HG02973 (cell line): ENCODE data around the gene NACAD.

Experiments
- ATAC-seq: cut with Tn5 transposase; IDR thresholded peaks from one replicate; pipeline ENCODE4 v1.9.1; 2021; ENCODE audit warnings: moderate library complexity; ENCODE audit not compliant: unreplicated experiment

Gene NACAD, protein sequence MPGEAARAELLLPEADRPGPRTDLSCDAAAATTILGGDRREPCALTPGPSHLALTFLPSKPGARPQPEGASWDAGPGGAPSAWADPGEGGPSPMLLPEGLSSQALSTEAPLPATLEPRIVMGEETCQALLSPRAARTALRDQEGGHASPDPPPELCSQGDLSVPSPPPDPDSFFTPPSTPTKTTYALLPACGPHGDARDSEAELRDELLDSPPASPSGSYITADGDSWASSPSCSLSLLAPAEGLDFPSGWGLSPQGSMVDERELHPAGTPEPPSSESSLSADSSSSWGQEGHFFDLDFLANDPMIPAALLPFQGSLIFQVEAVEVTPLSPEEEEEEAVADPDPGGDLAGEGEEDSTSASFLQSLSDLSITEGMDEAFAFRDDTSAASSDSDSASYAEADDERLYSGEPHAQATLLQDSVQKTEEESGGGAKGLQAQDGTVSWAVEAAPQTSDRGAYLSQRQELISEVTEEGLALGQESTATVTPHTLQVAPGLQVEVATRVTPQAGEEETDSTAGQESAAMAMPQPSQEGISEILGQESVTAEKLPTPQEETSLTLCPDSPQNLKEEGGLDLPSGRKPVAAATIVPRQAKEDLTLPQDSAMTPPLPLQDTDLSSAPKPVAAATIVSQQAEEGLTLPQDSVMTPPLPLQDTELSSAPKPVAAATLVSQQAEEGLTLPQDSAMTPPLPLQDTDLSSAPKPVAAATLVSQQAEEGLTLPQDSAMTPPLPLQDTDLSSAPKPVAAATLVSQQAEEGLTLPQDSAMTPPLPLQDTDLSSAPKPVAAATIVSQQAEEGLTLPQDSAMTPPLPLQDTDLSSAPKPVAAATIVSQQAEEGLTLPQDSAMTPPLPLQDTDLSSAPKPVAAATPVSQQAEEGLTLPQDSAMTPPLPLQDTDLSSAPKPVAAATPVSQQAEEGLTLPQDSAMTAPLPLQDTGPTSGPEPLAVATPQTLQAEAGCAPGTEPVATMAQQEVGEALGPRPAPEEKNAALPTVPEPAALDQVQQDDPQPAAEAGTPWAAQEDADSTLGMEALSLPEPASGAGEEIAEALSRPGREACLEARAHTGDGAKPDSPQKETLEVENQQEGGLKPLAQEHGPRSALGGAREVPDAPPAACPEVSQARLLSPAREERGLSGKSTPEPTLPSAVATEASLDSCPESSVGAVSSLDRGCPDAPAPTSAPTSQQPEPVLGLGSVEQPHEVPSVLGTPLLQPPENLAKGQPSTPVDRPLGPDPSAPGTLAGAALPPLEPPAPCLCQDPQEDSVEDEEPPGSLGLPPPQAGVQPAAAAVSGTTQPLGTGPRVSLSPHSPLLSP (N-terminal part only)

DNA sequence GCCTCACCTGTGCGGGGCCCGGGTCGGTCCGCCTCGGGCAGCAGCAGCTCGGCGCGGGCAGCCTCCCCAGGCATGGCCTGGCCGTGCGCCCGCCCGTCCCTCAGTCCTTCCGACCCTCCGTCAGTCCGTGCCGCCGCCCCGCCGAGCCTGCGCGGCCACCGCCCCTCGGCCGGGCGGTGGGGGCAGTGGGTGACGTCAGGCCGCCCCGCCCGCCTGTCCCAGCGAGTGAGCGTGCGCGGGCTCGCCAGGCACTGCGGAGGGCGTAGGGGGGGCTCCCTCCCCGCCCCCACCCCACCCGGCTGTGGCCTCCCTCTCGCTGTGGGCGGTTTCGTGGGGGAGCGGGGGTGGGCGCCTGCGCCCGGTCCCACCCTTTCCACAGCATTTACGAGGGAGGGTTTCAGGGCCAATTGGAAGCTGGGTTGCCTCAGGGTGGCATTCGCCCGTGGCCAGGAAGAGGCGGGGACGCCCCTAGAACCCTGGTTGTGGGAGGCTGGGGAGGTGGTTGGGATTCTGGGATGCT is at the start of gene NACAD:
NACAD (minus strand) TSS at position 149 of the 520 bp plus-strand sequence; CDS start at position 74, 75 bp downstream.
- no peak for ATAC-seq

DNA sequence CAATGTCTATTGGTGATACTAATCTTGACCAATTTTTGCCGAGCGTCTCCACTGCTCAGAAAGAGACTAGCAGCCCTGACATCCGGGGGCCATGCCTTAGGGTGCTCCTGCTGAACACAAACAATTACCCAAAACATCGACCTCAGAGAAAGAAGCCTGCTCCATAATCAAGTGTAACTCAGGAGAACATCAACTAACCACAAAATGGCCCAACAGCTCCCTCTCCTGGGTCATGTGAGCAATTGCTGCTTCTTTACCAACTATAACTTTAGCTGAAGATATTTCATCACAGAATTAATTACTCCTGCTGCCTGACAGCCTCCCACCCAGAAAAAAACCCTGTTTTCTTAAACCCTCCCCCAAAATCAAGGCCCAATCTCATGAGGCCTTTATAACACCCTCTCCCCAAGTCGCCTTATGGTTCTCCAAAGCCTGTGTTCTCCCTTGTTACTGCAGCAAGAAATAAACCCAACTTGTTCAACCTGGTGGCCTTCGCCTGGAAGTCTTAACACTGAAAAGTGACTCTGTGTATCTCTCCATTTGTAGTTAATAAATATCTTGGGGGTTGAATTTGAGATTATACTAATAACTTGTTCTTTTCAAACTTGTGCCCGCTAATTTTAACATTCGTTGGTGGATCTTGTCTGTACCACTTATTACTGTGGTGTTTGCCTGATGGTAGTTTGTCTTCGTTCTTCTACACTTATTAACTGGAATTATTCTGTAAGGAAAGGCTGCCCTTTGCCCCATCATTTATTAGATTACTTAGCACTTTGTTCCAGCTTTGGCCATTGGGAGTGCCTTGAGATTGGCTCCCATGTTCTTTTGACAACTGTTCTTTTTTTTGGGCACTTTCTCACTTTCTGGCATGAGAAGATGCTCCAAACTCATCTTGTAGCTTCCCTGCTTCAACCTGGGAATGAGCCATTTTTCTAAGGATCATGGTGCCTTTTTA is 47.6 kb upstream of the NACAD start:
- peak; percentile 49 for ATAC-seq

DNA sequence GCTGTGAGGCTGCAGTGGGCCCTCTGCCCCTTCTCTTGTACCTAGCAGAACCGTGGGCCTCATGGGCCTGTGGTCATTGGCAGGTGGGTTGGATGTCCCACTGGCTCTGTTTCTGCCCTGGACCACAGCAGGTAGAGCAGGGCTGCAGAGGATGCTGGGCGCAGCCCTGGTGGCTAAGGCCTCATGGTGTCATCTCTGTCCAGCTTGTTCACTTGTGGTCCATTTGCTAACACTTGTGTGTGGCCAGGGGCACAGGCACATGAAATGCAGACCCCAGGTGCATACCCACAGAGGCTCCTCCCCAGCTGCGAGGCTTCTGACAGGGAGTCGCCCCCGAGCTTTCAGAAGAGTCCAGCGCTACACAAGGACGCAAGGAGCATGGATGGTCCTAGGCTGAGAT is 45.1 kb upstream of the NACAD start:
- ATAC-seq, result no peak

DNA sequence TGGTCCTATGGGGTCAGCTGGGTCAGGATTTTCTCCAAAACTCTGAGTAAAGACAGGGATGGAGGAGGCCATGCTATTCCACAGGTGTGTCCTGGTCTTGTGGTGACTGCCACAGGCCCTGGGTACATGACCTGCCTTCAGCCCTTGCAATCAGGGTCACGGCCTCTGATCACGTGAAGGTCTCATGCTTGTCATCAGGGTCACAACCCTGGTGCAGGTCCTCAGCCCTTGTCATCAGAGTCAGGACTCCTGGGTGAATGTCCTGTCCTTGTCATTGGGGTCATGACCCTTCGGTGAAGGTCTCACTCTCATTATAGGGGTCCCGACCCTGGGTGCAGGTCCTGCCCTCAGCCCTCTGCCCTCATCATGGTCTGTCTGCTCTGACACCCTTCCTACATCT is 44.6 kb upstream of the NACAD start:
- ATAC-seq, result no peak

DNA sequence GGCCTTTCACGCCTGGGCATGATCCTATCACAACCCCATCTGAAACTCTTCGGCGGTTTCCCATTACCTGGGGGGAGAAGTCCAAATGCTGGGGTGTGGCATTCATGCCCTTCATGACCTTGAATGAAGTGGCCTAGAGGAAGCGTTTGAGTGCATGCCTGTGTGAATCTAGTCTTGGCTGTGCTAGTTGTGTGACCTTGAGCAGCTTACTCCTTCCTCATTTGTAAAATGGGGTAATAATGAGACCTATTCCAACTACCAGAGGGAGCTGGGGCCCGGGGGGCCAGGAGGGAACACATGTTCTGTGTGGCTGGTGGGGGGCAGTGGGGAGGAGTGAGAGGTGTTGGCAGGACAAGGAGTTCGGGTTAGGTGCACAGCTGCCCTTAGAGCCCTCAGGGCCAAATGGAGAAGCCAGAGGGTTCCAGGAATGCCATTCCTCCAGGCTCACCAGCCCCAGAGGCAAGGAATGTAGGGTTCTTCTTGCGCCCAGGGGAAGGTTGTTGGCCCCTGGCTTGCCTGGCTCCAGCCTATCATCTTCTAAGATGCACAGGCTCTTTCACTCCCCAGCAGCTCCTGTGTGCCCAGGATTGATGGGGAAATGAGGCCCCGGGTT is 44.0 kb upstream of the NACAD start:
- ATAC-seq, result no peak

DNA sequence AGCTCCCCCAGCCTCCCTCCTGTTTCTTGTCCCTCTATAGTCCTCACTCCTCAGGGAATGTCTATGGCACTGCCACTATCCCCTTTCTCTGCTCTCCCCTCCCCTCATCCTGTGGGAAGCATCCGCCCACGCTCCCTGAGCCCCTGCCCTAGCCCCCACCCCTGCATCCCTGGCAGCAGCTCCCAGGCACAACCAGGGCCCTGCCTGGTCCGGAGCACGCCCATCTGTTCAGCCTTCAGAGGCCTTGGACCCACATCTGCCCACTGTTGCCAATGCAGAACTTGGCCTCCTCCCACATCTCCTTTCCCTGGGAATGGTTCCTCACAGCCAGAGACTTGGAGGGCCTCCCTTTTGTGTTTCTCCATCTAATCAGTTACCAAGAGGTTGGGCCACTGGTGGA is 43.1 kb upstream of the NACAD start:
- no peak for ATAC-seq

DNA sequence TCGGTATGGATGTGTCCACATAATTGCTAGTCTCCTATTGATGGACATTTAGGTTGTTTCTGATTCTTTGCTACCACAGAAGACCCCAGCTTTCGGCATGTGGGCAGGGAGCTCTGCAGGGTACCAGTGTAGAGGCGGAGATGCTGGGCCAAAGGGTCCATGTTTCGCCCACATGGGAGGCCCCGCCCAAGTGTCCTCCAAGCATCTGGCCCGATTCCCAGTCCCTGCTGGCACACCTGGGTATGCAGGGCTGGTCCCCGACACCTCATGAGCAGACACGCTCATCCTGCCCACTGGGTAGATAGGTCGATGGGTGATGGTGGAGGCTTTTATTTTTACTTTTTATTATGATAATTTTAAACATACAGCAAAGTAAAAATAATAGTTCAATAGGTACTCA is 42.1 kb upstream of the NACAD start:
- ATAC-seq, result no peak

DNA sequence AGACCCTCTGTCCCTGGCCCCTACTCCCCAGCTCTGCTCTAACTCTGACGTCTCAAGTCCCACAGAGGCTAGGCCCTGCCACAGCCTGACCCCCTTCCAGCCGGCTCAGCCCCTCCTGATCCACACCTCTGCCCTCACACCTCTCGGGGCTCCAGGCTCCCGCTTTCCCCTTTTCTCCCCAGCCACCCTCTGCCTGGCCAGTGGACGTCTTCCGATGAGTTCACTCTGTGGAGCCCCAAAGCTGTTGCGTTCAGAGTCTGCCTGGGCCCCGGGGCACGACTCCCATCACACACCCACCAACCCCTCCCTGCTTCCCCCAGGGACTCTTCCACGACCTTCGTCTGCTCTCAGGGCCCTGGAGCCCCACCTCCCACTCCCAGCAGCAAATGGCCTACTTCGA is 41.1 kb upstream of the NACAD start:
- ATAC-seq, result no peak

DNA sequence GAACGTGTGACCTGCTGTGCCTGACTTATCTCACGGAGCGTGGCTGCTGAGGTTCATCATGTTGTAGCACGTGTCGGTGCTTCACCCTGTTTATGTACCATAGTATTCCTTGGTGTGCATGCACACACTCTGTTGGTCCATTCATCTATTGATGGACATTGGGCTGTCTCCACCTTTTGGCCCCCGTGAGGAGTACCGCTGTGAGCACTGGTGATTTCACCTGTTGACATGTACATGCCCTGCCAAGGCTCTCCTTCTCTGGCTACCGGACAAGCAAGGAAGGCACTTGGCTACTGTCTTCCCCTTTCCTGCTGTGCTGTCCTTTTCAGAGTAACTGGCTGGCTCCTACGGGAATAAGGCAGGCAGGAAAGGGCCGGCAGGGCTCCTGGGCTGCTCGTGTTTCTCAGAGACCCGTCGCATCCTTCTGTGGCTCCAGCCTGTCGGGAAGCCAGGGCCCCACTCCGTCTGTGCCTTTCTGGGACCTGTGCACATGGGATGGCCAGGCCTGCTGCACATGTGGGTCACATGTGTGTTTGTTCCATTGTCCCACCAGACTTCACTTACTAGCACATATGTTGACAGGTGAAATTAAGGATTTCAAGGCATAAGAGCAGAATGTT is 40.5 kb upstream of the NACAD start:
- no peak for ATAC-seq

DNA sequence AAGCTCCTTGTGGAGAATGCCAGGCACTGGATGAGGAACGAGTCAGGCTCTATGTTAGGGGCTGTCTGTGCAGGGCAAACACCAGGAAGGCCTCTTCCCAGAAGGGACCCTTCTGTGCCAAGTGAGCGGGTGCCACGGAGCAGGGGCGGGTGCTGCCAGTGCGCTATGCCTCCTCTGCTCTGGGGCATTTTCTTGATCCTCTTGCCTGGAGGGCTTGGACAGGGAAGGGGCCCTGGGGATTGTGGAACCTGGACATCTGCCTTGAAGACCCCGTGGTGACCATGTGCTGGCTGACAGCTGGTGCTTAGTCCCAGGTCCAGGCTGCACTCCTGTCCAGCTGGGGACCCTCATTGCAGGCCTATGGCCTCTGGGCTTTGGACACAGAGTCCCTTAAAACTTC is 38.2 kb upstream of the NACAD start:
- ATAC-seq, result no peak

DNA sequence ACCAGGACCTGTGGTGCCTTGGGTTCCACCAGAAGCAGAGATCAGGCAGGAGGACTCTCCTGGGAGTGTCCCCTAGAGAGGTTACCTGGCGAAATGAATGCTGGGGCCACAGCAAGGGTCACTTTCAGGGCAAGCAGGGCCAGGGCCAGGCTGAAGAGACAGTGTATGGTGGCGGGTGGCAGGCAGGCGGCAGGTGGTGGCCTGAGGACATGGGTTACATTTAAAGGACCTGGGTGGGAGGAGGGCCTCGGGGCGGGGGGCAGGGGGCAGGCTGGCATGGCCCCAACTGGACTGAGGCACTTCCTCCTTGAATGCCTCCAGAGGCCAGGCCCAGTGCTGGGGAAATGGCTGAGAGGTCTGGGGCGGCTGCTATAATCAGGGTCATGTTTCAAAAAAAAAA is 37.4 kb upstream of the NACAD start:
- no peak for ATAC-seq

DNA sequence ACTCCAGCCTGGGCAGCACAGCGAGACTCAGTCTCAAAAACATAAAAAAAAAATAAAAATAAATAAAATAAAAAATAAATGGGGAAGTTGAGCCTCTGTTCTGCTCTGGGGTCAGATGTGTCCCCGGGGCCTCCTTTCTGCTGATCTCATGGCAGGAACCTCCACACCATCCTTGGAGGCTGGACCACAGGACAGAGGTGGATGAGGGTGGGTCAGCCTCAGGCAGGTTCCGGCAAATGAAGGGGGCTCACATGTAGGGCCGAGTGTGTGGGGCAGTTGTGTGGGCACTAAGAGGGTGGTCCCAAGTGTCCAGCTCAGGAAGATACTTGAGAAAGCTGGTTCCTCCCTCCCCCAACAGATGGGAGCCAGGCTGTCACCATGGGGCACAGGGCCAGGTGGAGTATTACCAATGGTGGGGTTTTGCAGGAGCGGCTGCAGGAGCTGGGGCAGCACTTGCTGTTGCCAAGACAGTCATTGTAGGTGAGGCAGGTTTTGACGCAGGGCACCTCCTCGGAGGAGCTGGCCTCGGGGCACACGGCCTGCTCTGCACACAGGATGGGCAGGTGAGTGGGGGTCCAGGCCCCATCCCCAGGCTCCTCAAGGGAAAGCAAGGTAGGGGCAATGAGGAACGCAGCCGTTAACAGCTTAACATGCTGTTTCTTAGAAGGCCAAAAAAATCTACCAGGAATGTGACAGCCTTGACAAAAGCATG is 36.6 kb upstream of the NACAD start:
- ATAC-seq, result no peak

DNA sequence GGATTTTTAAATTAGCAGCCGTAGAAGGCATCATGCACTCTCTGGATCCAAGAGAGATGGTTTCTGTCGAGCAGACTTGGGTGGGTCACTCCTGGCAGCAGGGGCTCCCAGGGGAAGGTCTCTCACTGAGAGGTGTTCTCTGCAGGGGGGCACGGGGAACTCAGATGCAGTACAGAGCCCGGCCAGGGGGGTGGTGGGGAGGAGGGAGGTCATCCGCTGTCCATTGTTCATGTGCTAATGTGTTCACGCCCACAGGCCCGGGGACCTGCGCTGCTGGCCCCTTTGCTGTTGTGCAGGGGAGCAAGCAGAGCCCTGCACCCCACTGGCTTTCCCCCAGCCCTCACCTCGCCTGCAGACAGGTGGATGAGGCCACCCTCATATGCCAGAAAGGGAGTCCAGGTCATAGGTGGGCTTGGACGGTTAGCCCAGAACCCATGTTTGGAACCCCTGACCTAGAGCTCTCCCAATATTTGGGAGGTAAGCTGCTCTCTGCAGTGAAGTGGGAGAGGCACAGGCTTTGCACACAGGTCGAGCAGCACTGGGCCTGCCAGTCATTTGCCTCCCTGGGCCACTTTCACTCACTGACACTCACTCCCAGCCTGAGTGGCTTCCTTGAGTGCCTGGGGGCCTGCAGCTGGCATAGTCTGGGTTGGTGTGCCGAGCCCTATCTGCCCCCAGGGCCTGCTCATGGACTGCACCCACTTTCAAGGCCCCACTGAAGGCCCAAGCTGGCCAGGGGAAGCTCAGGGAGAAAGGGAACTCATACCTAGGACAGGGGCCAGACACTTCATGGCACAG is 35.3 kb upstream of the NACAD start:
- no peak for ATAC-seq

DNA sequence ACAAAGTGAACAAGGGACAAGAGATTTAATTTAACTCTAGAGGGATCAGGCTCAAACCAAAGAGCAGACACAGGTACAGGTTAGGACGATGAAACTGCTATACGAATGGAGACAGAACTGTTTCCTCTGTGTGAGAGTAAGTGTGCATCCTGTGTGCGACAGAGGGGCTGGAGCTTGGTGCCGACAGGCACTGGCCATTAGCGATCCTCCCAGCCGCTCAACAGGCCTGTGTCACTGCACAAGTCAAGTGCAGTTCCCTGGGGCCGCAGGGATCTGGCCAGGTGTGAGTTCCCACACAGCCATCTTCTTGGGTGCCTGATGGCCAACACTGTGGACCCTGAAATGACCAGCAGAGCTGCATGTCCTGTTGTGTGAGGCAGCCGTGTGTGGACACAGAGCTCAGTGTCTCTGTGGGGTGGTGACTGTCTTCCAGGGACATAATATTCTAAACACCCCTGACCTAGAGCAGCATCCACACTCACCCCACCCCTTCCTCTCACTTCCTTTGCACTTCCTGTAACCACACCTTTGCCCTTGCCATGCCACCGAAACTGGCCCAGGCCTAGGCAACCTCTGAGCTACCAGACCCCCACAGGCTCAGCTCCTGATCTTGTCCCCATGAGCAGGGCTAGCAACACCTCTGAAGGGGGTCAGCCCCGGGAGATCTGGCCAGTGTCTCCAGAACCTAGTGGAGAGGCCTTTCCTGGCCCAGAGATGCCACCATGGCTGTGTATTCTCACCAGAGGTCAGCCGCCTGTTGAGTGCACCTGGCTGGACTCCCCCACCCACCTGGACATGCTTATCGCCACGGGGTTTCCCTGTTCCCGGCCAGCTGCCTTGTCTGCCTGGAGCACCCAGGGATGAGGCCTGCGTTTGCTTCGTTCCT is 34.4 kb upstream of the NACAD start:
- no peak for ATAC-seq

DNA sequence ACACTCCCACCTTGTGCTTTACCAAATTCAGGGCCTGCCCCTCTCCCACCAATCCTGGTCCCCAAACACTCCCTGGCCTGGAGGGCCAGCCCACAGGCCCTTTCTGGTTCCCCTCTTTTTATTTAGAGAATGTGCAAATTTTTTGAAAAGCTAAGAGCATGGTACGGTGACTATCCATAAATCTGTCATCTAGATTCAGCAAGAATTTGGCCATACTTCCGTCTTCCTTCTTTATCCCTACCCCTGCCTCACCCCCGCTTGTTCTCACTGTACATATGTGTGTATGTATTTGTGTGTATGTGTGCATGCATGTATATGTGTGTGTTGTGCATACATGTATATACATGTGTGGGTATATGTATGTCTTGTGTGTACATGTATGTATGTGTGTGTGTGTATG is 30.8 kb upstream of the NACAD start:
- ATAC-seq, result no peak

DNA sequence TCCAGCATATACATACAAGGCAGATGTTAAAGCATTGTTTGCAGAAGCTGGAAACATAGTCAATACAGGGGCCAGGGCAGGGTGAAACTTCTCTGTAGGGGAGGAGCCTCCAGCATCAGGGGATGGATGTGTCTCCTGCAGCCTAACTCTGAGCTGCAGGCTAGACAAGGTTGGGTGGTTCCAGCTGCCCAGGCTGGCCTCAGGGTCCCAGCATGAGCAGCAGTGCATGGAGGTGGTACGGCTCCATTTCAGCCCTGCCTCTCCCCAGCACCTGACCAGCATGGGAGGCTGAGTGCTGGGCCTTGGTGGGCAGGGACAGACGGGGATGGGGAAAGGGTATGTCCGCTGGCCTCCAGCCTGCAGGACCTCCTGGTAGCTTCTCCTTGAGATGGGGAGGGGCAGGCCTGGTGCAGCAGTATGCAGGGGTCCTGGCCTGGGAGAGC is 30.1 kb upstream of the NACAD start:
- no peak for ATAC-seq
